Thoracic aorta (tissue), 2 donors: ENCODE measurements around the gene WNT1. TPM values are rescaled to one million over a fixed set of nuclear protein-coding genes. Genes with fewer than 3 reads are reported as not detected.

ENCODE experiments used
- ATAC-seq: fragments of 150-250 bp; one replicate; pipeline ENCODE4 v1.8.0; 2017; ENCODE audit warnings: low read depth; ENCODE audit not compliant: insufficient number of reproducible peaks, low FRiP score
- DNase-seq: peaks from one replicate; pipeline ENCODE4 v3.0.0-alpha.2; 2020; ENCODE audit warnings: low spot score
- H3K27ac ChIP-seq, 2 donors: fragments of 200-600 bp; sonication (generic); 1 replicate in 1 of 2; 2 replicates in 1 of 2; pipeline ENCODE4 v1.5.1; 2016; ENCODE audit warnings: mild to moderate bottlenecking in 2 of 2, moderate library complexity in 2 of 2
- H3K27me3 ChIP-seq: fragments of 200-600 bp; sonication (generic); replicated peaks from 2 replicates; pipeline ENCODE4 v1.6.0; 2016; ENCODE audit warnings: mild to moderate bottlenecking; ENCODE audit not compliant: insufficient read depth
- H3K36me3 ChIP-seq: fragments of 200-600 bp; sonication (generic); one replicate; pipeline ENCODE4 v1.5.1; 2016
- H3K4me1 ChIP-seq, 2 donors: fragments of 200-600 bp; sonication (generic); 1 replicate in 1 of 2; 2 replicates in 1 of 2; pipeline versions ENCODE4 v1.5.1 to v1.6.0; 2016; ENCODE audit warnings: low read depth in 2 of 2, mild to moderate bottlenecking in 1 of 2; ENCODE audit not compliant: control insufficient read depth in 1 of 2
- H3K4me3 ChIP-seq: fragments of 200-600 bp; sonication (generic); 2 replicates; pipeline ENCODE4 v1.5.1; 2016; ENCODE audit warnings: mild to moderate bottlenecking
- H3K9me3 ChIP-seq: fragments of 200-600 bp; sonication (generic); 2 replicates; pipeline ENCODE4 v1.5.1; 2016
- total RNA-seq, 2 donors: library from RNA; depleted of rRNA; stranded (reverse); fragments of >200 nt; gene quantifications; one replicate each; pipeline versions ENCODE4 v1.1.0 to v1.2.3, GENCODE V29; 2016
- TF ChIP-seq, protein P1 (sequence below): fragments of 200-600 bp; sonication (generic); IDR thresholded peaks from one replicate; pipeline ENCODE4 v1.5.1; 2019; ENCODE audit warnings: antibody characterized with exemption

Gene WNT1
- total RNA-seq, 2 donors from 2014 or later: 1.2 TPM; not detected in 1

DNA sequence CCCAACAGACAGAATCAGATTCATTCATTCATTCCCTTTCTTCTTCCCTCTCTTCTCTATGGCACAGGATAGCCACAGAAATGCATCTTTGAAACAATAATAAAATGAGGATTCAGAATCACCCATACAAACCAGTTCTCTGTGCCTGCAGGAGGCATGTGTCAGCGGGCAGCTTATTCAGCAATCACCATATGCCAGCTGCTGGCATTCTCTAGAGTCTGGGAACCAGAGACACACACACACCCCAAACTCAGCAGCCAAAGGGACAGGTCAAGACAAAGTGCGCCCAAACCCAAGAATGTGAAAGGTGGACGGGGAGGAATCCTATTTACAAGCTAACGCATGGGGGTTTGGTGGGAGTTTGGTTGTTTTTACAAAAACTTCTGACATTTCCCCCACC is 34.9 kb upstream of the WNT1 start:
- Histone ChIP-seq H3K36me3 (peaks cover 29% of the 10 kb centered on the region), H3K4me3 (no peak overlapping the region), H3K27ac (no peak overlapping the region), H3K27me3 (no peaks in the 10 kb centered on the region), H3K4me1 (peaks cover 0 to 16% of the 10 kb centered on the region in 2 donors), H3K9me3 (no peaks in the 10 kb centered on the region)
- DNase-seq (no peak), ATAC-seq (no peak)
- TF ChIP-seq, protein P1, sequence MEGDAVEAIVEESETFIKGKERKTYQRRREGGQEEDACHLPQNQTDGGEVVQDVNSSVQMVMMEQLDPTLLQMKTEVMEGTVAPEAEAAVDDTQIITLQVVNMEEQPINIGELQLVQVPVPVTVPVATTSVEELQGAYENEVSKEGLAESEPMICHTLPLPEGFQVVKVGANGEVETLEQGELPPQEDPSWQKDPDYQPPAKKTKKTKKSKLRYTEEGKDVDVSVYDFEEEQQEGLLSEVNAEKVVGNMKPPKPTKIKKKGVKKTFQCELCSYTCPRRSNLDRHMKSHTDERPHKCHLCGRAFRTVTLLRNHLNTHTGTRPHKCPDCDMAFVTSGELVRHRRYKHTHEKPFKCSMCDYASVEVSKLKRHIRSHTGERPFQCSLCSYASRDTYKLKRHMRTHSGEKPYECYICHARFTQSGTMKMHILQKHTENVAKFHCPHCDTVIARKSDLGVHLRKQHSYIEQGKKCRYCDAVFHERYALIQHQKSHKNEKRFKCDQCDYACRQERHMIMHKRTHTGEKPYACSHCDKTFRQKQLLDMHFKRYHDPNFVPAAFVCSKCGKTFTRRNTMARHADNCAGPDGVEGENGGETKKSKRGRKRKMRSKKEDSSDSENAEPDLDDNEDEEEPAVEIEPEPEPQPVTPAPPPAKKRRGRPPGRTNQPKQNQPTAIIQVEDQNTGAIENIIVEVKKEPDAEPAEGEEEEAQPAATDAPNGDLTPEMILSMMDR: no peak

GRCh38 chr12:48946205-48946604 is 31.9 kb upstream of the WNT1 start:
- peaks cover 3% of the 10 kb centered on the region for H3K36me3 ChIP-seq
- no peak overlapping the region for H3K27ac ChIP-seq
- H3K9me3 ChIP-seq: no peaks in the 10 kb centered on the region
- ATAC-seq (no peak), DNase-seq (no peak)
- no peak overlapping the region for H3K4me3 ChIP-seq
- H3K4me1 ChIP-seq: peaks cover 0 to 16% of the 10 kb centered on the region in 2 donors
- TF ChIP-seq, protein P1: no peak
- H3K27me3 ChIP-seq: no peaks in the 10 kb centered on the region

GRCh38 chr12:48946943-48947342 is 31.2 kb upstream of the WNT1 start:
- ATAC-seq: no peak

DNA sequence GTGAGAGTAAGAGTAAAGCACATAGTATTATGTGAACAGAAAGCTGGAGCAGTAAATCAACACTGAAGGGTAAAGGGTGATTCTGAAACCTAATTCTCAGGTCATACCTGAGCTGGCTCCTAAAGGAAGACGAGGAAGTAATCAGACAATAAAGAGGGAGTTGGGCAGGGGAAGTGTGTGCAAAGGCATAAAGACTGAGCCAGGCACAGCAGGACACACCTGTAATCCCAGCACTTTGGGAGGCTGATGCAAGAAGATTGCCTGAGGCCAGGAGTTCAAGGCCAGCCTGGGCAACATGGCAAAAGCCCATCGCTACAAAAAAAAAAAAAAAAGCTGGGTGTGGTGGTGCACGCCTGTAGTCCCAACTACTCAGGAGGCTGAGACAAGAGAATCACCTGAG is 30.4 kb upstream of the WNT1 start:
- Histone ChIP-seq H3K27ac (no peak overlapping the region), H3K9me3 (no peaks in the 10 kb centered on the region), H3K4me3 (no peak overlapping the region), H3K4me1 (peaks cover 0 to 16% of the 10 kb centered on the region in 2 donors), H3K36me3 (peaks cover 2% of the 10 kb centered on the region), H3K27me3 (no peaks in the 10 kb centered on the region)
- no peak for ATAC-seq
- TF ChIP-seq, protein P1: no peak
- DNase-seq: no peak

More at GRCh38 chr12:48946943-48947342, 31.2 kb upstream of the WNT1 start:
- TF ChIP-seq, protein P1: no peak
- Histone ChIP-seq H3K9me3 (no peaks in the 10 kb centered on the region), H3K27ac (no peak overlapping the region), H3K4me3 (no peak overlapping the region), H3K36me3 (peaks cover 3% of the 10 kb centered on the region), H3K4me1 (peaks cover 0 to 16% of the 10 kb centered on the region in 2 donors), H3K27me3 (no peaks in the 10 kb centered on the region)
- no peak for DNase-seq

- no peak for ATAC-seq
- H3K4me3 ChIP-seq: no peak overlapping the region
- no peak overlapping the region for H3K27ac ChIP-seq
- DNase-seq: no peak
- peaks cover 3 to 23% of the 10 kb centered on the region in 2 donors for H3K4me1 ChIP-seq
- no peaks in the 10 kb centered on the region for H3K9me3 ChIP-seq
- TF ChIP-seq, protein P1: no peak
- H3K36me3 ChIP-seq: no peaks in the 10 kb centered on the region
- H3K27me3 ChIP-seq: no peaks in the 10 kb centered on the region
Observed at GRCh38 chr12:48952691-48953090, 25.4 kb upstream of the WNT1 start.
